SK-MEL-5 (cell line): ENCODE data around the gene ZNF423. TPM values are rescaled to one million over a fixed set of nuclear protein-coding genes. Genes with fewer than 3 reads are reported as not detected.

Source experiments
- DNase-seq: peaks from one replicate; pipeline ENCODE4 v3.0.0-alpha.2; 2016; ENCODE audit warnings: low read depth, low spot score
- in situ Hi-C: cut with HindIII; loops from 2 replicates; pipeline ENCODE4 v1.10.0; 2016; ENCODE audit warnings: low sequenced_read_pairs, high pct_unique_total_duplicates, low pct_unique_long_range_greater_than_20kb
- total RNA-seq: library from RNA; depleted of rRNA; stranded (reverse); fragments of >200 nt; shearing (Covaris generic); gene quantifications from 2 replicates; pipeline ENCODE4 v1.2.3, GENCODE V29; 2014

Gene ZNF423
- total RNA-seq, 1 experiment from 2014 or later = not detected

DNA sequence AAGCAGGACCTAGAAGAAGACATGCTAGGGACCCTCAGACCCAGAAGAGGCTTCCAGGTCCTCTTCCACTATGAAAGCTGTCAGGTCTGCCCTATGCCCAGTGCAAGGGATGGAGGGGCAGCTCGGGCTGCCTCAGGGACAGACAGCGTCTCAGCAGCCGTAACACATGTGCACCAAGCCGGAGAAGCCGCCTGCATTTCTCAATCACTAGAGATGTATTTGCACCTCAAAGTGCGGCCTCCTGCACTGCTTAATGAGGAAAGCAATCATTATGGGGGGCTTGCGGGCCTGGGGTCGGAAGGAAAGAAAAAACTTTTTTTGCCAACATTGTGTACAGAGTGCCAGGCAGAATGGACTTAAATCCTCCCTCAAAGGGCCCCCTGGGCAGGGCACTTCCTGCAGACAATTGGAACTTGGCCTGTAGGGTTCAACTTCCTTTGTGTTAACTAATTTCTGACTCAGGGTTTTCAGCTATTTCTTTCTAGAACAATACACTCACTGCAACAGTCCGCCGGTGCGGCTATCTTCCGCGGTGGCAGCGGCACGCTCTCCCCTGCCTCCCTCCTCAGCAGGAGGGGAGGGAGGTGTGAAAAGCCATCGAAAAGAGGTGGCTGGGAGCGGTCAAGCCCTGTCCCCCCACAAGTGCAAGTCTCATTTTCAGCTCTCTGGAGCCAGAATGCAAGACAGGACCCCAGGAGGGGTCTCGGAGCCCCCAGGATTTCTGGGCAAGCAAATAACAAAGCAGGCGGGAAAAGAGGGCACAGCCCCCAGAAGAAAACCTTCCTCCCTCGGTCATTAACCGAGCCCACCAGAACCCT lies 101.2 kb downstream of the ZNF423 start:
- in situ Hi-C loops = no loop called here
- DNase-seq = no peak

DNA sequence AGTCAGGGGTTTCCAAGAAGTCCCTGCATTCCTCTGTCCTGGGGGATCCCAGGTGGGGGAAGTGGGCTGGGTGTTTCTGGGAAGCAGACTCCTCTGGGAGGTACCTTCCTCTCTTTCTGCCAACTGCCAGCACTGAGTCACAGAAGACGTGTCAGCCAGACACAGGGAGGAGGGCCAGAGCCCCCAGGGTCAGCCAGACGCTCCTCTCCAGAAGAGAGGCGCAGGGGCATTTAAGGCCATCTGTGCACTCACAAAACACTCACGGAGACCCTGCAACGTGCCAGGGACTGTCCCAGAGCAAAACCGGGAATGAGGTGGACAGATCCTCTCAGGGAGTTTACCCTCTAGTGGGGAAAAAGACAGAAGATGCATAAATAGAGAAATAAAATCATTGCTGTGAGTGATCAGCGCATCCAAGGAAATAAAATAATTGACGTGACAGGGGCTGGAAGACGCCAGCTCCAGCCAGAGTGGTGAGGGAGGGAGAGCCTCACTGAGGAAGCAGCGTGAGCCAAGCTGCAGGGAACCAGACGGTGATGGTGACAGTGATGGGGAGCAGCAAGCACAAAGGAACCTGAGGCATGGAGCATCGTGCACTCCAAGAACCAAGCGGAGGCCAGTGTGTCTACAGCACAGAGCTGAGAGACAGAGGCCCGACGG lies 105.4 kb downstream of the ZNF423 start:
- in situ Hi-C loops = no loop called here
- DNase-seq = no peak

GRCh38 chr16:49749816-49750215 lies 106.1 kb downstream of the ZNF423 start:
- in situ Hi-C loops = no loop called here
- no peak for DNase-seq

DNA sequence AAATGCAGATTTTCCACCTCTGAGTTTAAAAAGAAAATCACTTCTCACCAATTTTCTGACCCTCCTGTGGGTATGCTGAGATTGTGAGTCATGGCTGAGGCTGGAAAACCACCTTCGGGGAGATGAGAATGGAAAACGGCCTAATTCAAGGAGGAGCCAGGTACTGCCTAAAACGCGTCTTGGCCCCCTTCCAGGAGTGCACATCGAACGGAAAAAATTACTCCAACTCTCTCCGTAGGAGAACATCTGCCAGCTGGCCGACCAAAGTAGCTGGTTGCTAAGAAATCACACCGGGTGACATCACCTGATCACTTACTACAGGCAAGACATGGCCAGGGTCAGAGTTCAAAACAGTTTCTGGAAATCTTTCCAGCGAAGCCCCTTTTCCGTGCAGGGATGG lies 107.6 kb downstream of the ZNF423 start:
- in situ Hi-C loops = no loop called here
- DNase-seq = no peak

- in situ Hi-C loops = no loop called here
- peak; percentile 6 for DNase-seq
These were observed 108.3 kb downstream of the ZNF423 start for GRCh38 chr16:49747654-49748053.

DNA sequence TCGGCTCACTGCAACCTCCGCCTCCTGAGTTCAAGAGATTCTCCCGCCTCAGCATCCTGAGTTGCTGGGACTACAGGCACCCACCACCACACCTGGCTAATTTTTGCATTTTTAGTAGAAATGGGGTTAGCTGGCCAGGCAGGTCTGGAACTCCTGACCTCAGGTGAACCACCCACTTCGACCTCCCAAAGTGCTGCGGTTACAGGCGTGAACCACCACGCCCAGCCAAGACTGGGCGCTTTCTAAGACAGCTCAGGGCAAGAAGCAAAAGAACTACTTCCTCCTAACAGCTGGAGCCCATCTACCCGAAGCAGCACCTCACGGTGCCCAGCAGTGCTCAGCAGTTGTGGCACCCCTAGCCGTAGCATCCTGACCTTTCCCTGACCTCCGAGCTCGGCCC lies 109.4 kb downstream of the ZNF423 start:
- in situ Hi-C loops = no loop called here
- DNase-seq = no peak

GRCh38 chr16:49745311-49745747 lies 110.6 kb downstream of the ZNF423 start:
- in situ Hi-C loops = no loop called here
- no peak for DNase-seq

- in situ Hi-C loops = no loop called here
- no peak for DNase-seq
These were observed 111.4 kb downstream of the ZNF423 start for GRCh38 chr16:49744244-49745220.

- in situ Hi-C loops = no loop called here
- DNase-seq = no peak
These were observed 112.3 kb downstream of the ZNF423 start for GRCh38 chr16:49743658-49744057.

DNA sequence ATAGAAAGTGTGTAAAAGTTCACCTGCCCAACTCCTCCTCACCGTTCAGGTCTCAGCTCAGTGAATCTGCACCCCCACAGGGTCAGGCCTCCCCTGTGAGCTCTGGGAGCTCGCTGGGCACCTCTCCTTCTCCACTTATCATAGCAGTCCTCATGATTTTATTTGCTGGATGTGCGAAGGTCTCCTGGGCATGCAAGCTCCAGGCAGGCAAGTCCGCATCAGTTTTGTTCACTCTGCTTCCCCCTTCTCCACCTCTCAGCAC lies 112.8 kb downstream of the ZNF423 start:
- no peak for DNase-seq
- in situ Hi-C loops = no loop called here

DNA sequence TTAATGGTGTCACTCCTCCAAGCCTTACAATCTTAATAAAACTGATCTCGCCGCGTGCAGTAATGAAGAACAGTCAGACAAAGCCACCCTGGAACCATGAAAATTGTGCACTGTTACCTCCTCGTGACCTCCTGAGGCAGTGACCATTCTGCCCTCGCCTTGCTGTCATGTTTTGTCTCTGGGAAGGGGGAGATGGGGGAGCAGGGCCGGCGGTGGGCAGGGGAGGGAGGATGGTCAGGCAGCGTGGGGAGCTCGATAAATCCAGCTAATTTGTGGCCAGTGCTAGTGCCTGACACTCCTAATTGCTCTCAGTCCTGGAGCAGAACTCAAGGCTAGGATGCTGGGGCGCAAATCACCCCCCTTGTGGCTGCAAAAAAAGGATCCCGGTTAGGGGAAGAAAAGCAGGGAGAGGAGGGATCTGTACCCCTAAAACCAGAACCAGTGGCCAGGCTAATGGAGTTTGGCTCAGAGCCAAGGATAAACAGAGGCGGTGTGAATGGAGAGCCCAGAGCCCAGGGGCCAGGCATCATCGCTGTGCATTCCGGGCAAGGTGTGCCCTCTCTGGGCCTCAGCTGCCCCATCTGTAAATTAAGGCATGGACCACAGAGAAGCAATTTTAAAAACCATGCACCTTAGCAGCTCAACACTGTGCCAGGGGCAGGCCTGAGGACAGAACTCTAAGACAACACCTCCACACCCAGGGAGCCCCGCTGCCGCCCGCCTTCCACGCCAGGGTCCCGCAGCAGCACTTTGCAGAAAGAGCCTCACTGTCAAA lies 113.3 kb downstream of the ZNF423 start:
- in situ Hi-C loops = no loop called here
- no peak for DNase-seq

DNA sequence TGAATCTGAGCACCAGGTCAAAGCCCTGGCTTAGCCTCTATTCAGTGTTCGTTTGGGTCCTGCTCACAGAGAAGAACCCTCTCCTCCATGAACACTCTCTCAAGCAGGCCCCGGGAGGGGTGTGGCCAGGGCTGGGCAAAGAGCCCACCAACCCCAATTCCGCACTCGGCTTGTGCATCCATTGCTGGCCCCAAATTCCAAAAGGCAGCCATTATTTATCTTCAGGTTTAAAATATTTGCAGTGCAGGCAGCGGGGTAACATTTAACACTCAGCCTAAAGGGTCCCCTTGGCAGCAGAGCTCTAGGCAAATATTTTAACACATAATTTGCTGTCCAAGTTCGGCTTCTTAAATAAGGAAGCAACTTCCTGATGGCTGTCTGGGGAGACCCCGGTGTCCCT lies 115.7 kb downstream of the ZNF423 start:
- in situ Hi-C loops = no loop called here
- no peak for DNase-seq

DNA sequence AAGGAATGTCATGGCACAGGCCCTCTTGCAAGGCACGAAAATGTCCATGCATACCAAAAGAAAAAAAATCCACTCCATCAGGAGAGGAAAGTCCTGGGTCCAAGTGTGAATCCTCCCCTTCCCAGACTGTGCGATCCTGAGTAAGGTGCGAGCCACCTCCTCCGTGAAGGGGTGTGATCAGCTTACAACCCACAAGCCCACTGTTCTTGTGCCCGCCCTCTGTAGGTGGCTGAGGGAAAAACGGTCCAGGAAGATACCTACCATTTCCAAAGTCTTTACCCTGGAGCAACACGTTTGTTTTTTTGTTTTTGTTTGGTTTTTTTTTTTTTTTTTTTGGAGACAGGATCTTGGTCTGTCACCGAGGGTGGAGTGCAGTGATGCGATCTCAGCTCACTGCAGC lies 116.5 kb downstream of the ZNF423 start:
- peak; percentile 10 for DNase-seq
- in situ Hi-C loops = no loop called here

GRCh38 chr16:49738832-49739231 lies 117.1 kb downstream of the ZNF423 start:
- in situ Hi-C loops = no loop called here
- no peak for DNase-seq

GRCh38 chr16:49738001-49738400 lies 117.9 kb downstream of the ZNF423 start:
- in situ Hi-C loops = no loop called here
- no peak for DNase-seq

DNA sequence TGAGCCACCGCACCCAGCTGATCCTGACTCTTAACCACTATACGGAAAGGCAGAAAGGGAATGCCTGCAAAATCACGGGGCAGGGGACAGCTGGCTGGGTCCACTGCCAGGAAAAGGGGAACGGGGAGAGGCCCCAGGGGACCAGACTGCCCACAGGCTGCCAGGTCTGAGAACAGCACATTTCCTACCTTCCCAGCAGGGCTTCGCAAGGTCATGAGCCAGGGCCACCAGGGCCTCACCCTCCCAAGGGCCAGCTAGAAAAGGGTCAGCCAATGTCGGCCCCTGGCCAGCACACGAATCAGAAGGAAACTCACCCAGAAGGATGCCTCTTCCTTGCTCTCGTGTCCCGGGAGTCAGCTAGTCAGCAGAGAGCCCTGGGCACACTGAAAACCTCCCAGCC lies 118.4 kb downstream of the ZNF423 start:
- in situ Hi-C loops = no loop called here
- no peak for DNase-seq

DNA sequence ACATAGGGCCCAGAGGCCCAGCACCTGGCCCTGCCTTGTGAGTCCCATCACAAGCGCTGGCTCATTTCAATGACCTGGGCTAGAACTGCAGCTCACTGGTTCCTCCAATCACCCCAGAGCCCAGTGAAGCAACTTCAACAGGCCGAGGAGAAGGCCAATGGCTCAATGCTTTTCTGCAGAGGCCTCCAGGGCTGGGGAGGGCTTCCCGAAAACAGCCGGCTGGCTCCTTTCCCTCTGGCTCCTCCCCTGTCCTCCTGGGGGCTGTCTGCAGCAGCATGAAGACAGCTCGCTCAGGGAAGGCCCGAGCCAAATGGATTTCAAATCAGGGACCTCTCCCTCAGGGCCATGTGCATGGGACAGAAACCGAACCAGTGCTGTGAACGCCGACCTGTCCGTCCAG lies 121.6 kb downstream of the ZNF423 start:
- in situ Hi-C loops = no loop called here
- no peak for DNase-seq
